ENCODE measurements around the gene DCAF4.

- TF ChIP-seq EZH2 (IDR thresholded peaks at IDR 0.05; ENCODE audit: borderline replicate concordance, low read depth, low read length, poor library complexity, severe bottlenecking) (no peak), CTCF (conservative IDR thresholded peaks at IDR 0.05; ENCODE audit: low read depth, low read length) (no peak)
Observed at GRCh38 chr14:72876710-72877063, 49.6 kb upstream of the DCAF4 start.
